H1 (cell line): ENCODE data around the gene DAB2IP. TPM values are rescaled to one million over a fixed set of nuclear protein-coding genes. Genes with fewer than 3 reads are reported as not detected.

Experiments
- CTCF ChIA-PET: fragments of 300-600 bp; sonication (Branson Sonifier 250); formaldehyde crosslinking; loops from one replicate; lab custom pipeline; 2021; ENCODE audit not compliant: partially characterized antibody; lab: Charles Lee
- POLR2A ChIA-PET: fragments of 300-600 bp; sonication (Branson Sonifier 250); formaldehyde crosslinking; loops from one replicate; lab custom pipeline; 2021; ENCODE audit warnings: inconsistent platforms; ENCODE audit not compliant: partially characterized antibody; lab: Charles Lee
- DNase-seq, 2 experiments: peaks; one replicate each; pipeline versions ENCODE4 v3.0.0 to v3.0.0-alpha.2; 2010 to 2022; ENCODE audit warnings: low spot score in 2 of 2, low read depth in 1 of 2, mixed read lengths in 1 of 2
- FAIRE-seq: peaks from 2 replicates; lab custom pipeline; 2011; peaks lifted over from hg19 to GRCh38; lab: Jason Lieb, UNC
- H2AFZ ChIP-seq: 2 replicates; pipeline ENCODE4 v1.8.1; 2012; ENCODE audit warnings: low read length, inconsistent platforms
- H2AK5ac ChIP-seq: 2 replicates; pipeline ENCODE4 v1.6.1; 2013; ENCODE audit warnings: low read depth, low read length
- H2BK120ac ChIP-seq: replicated peaks from 2 replicates; pipeline ENCODE3; 2013; ENCODE audit warnings: low read depth, low read length, inconsistent platforms
- H2BK12ac ChIP-seq: 2 replicates; pipeline ENCODE4 v1.6.1; 2013; ENCODE audit warnings: low read depth, low read length
- H2BK15ac ChIP-seq: 2 replicates; pipeline ENCODE4 v1.6.1; 2013; ENCODE audit warnings: low read length
- H2BK20ac ChIP-seq: 2 replicates; pipeline ENCODE4 v1.6.1; 2013; ENCODE audit warnings: low read length
- H2BK5ac ChIP-seq: 2 replicates; pipeline ENCODE4 v1.6.1; 2013; ENCODE audit warnings: low read depth, low read length
- H3K14ac ChIP-seq: 2 replicates; pipeline ENCODE4 v1.6.1; 2013; ENCODE audit warnings: inconsistent platforms; ENCODE audit not compliant: insufficient read length
- H3K18ac ChIP-seq: 2 replicates; pipeline ENCODE4 v1.6.1; 2013; ENCODE audit warnings: low read length; ENCODE audit errors: extremely low read depth
- H3K23ac ChIP-seq: 2 replicates; pipeline ENCODE4 v1.6.1; 2013; ENCODE audit warnings: inconsistent platforms; ENCODE audit not compliant: insufficient read length
- H3K23me2 ChIP-seq: 2 replicates; pipeline ENCODE4 v1.6.1; 2013; ENCODE audit warnings: low read depth, low read length
- H3K27ac ChIP-seq: 2 replicates; pipeline ENCODE4 v1.6.1; 2011; ENCODE audit warnings: low read depth, low read length, inconsistent platforms
- H3K27me3 ChIP-seq, 4 experiments: replicated peaks in 1 of 4; 1 replicate in 1 of 4; 2 replicates in 3 of 4; pipeline versions ENCODE4 v1.6.1 to v1.8.1; 2011 to 2013; ENCODE audit warnings: low read length in 3 of 4, mild to moderate bottlenecking in 3 of 4, inconsistent platforms in 2 of 4, mixed read lengths in 2 of 4, moderate library complexity in 1 of 4; ENCODE audit not compliant: control insufficient read depth in 3 of 4, insufficient read depth in 3 of 4; ENCODE audit errors: extremely low read depth in 1 of 4
- H3K36me3 ChIP-seq, 4 experiments: 2 replicates each; pipeline versions ENCODE4 v1.6.1 to v1.8.1; 2011 to 2013; ENCODE audit warnings: mild to moderate bottlenecking in 4 of 4, low read length in 3 of 4, moderate library complexity in 2 of 4, control low read depth in 1 of 4, inconsistent platforms in 1 of 4; ENCODE audit not compliant: insufficient read depth in 4 of 4, control insufficient read depth in 2 of 4
- H3K4ac ChIP-seq: replicated peaks from 2 replicates; pipeline ENCODE3; 2013; ENCODE audit warnings: low read length, low read depth, mixed read lengths, inconsistent platforms; ENCODE audit not compliant: insufficient read length
- H3K4me1 ChIP-seq, 4 experiments: replicated peaks in 1 of 4; 1 replicate in 1 of 4; 2 replicates in 3 of 4; pipeline versions ENCODE4 v1.6.1 to v1.8.1; 2011 to 2013; ENCODE audit warnings: low read length in 3 of 4, inconsistent platforms in 2 of 4, mixed read lengths in 1 of 4; ENCODE audit not compliant: insufficient read depth in 4 of 4, control insufficient read depth in 3 of 4
- H3K4me2 ChIP-seq, 2 experiments: 2 replicates each; pipeline versions ENCODE4 v1.6.1 to v1.8.1; 2011 to 2013; ENCODE audit warnings: low read depth in 2 of 2, low read length in 2 of 2, control low read depth in 1 of 2, inconsistent platforms in 1 of 2, mild to moderate bottlenecking in 1 of 2; ENCODE audit not compliant: insufficient read depth in 1 of 2
- H3K4me3 ChIP-seq, 4 experiments: fragments of 200-600, 300-600 bp in 1 of 4; sonication (generic), shearing (Covaris generic), sonication (Bioruptor Twin) in 1 of 4; 2 replicates each; pipeline versions ENCODE4 v1.5.1 to v1.8.1; 2011 to 2016; ENCODE audit warnings: low read length in 4 of 4, low read depth in 3 of 4, control low read depth in 2 of 4, inconsistent platforms in 2 of 4, mild to moderate bottlenecking in 2 of 4, mixed read lengths in 1 of 4, moderate library complexity in 1 of 4; ENCODE audit not compliant: insufficient read depth in 2 of 4; ENCODE audit errors: extremely low read depth in 1 of 4
- H3K56ac ChIP-seq: replicated peaks from 2 replicates; pipeline ENCODE3; 2013; ENCODE audit warnings: low read depth, mild to moderate bottlenecking, mixed read lengths, low read length, inconsistent platforms; ENCODE audit not compliant: insufficient read length
- H3K79me1 ChIP-seq: 2 replicates; pipeline ENCODE4 v1.6.1; 2013; ENCODE audit warnings: low read depth, low read length, control low read depth
- H3K79me2 ChIP-seq, 2 experiments: 2 replicates each; pipeline versions ENCODE4 v1.6.1 to v1.8.1; 2012 to 2013; ENCODE audit warnings: low read length in 2 of 2, mild to moderate bottlenecking in 2 of 2, inconsistent platforms in 1 of 2; ENCODE audit not compliant: insufficient read depth in 2 of 2, control insufficient read depth in 1 of 2
- H3K9ac ChIP-seq, 4 experiments: replicated peaks in 1 of 4; 1 replicate in 1 of 4; 2 replicates in 3 of 4; pipeline versions ENCODE4 v1.6.1 to v1.8.1; 2011 to 2013; ENCODE audit warnings: low read depth in 3 of 4, low read length in 3 of 4, control low read depth in 2 of 4, mild to moderate bottlenecking in 2 of 4, moderate library complexity in 2 of 4, inconsistent platforms in 1 of 4; ENCODE audit errors: extremely low read depth in 1 of 4
- H3K9me3 ChIP-seq, 2 experiments: 2 replicates each; pipeline versions ENCODE4 v1.6.1 to v1.8.1; 2012 to 2013; ENCODE audit warnings: mild to moderate bottlenecking in 2 of 2, moderate library complexity in 2 of 2, control low read depth in 1 of 2, inconsistent platforms in 1 of 2, low read depth in 1 of 2, low read length in 1 of 2, mixed read lengths in 1 of 2; ENCODE audit not compliant: insufficient read depth in 2 of 2
- H4K20me1 ChIP-seq, 2 experiments: replicated peaks in 1 of 2; 2 replicates each; pipeline versions ENCODE3 to v1.8.1; 2011 to 2013; ENCODE audit warnings: inconsistent platforms in 2 of 2, low read length in 2 of 2, mild to moderate bottlenecking in 1 of 2; ENCODE audit not compliant: insufficient read depth in 2 of 2, control insufficient read depth in 1 of 2
- H4K5ac ChIP-seq: 2 replicates; pipeline ENCODE4 v1.6.1; 2013; ENCODE audit warnings: low read length, low read depth, mixed read lengths, inconsistent platforms; ENCODE audit not compliant: insufficient read length
- H4K8ac ChIP-seq: 2 replicates; pipeline ENCODE4 v1.8.0; 2013; ENCODE audit warnings: mild to moderate bottlenecking, moderate library complexity, low read length, inconsistent platforms; ENCODE audit not compliant: insufficient read depth; ENCODE audit errors: extremely low read depth
- H4K91ac ChIP-seq: replicated peaks from 2 replicates; pipeline ENCODE3; 2013; ENCODE audit warnings: low read length, mixed read lengths, inconsistent platforms; ENCODE audit not compliant: insufficient read length
- CHD2 ChIP-seq: IDR thresholded peaks from 2 replicates; pipeline ENCODE4 v1.6.1; 2012; ENCODE audit warnings: low read length, improper control_type of control experiment
- FOSL1 ChIP-seq: IDR thresholded peaks from 2 replicates; pipeline ENCODE4 v1.6.1; 2011; ENCODE audit warnings: mild to moderate bottlenecking, low read depth, low read length, moderate library complexity; ENCODE audit not compliant: insufficient read depth
- GTF2F1 ChIP-seq: IDR thresholded peaks from 2 replicates; pipeline ENCODE4 v1.6.1; 2012; ENCODE audit warnings: low read depth, low read length, improper control_type of control experiment, borderline replicate concordance
- KDM1A ChIP-seq: fragments of 200-600, 300-600 bp; sonication (generic); IDR thresholded peaks from 2 replicates; pipeline ENCODE4 v1.7.1; 2016; ENCODE audit warnings: mild to moderate bottlenecking, low read length, borderline replicate concordance
- KDM5A ChIP-seq: fragments of 200-600 bp; IDR thresholded peaks from 2 replicates; pipeline ENCODE4 v1.7.1; 2012; ENCODE audit warnings: mild to moderate bottlenecking, low read length, inconsistent platforms, mixed read lengths
- SAP30 ChIP-seq: fragments of 300-600 bp; sonication (generic); IDR thresholded peaks from 2 replicates; pipeline ENCODE4 v1.7.1; 2012; ENCODE audit warnings: low read length, moderate library complexity, mild to moderate bottlenecking, inconsistent platforms; ENCODE audit not compliant: insufficient read depth, insufficient replicate concordance
- SUZ12 ChIP-seq: fragments of 200-600 bp; sonication (generic); IDR thresholded peaks from 2 replicates; pipeline ENCODE4 v1.6.1; 2012; ENCODE audit warnings: mild to moderate bottlenecking, inconsistent platforms, low read length, moderate library complexity, mixed read lengths
- TAF7 ChIP-seq: optimal IDR thresholded peaks from 2 replicates; pipeline ENCODE3; 2011; ENCODE audit warnings: low read depth, mild to moderate bottlenecking, inconsistent platforms, low read length, moderate library complexity, borderline replicate concordance
- TEAD4 ChIP-seq: IDR thresholded peaks from 2 replicates; pipeline ENCODE4 v1.6.1; 2012; ENCODE audit warnings: low read depth, low read length, inconsistent platforms, mixed read lengths
- ZNF274 ChIP-seq: IDR thresholded peaks from 2 replicates; pipeline ENCODE4 v1.7.0; 2012; ENCODE audit warnings: low read length, borderline replicate concordance; ENCODE audit errors: extremely low read depth
- whole genome bisulfite sequencing, 2 experiments: shearing (Covaris generic) in 1 of 2; methylation state at CpG; one replicate each; pipeline versions ENCODE4 v1.1.6 to v1.1.7; 2013 to 2015; ENCODE audit warnings: low lambda C conversion rate in 2 of 2, mixed read lengths in 2 of 2, inconsistent platforms in 1 of 2, low coverage in 1 of 2, missing lambda C conversion rate in 1 of 2; ENCODE audit not compliant: insufficient replicate concordance in 2 of 2, insufficient coverage in 1 of 2, insufficient read length in 1 of 2; ENCODE audit errors: extremely low coverage in 1 of 2, missing lambda C conversion rate in 1 of 2; 5-methylcytosine and 5-hydroxymethylcytosine counted together
- polyA plus RNA-seq, 7 experiments: library from polyadenylated mRNA; depleted of rRNA in 3 of 7; stranded (reverse) in 5 of 7; unstranded in 2 of 7; fragments of >200 nt in 5 of 7; fragments of 200-250 nt in 2 of 7; gene quantifications; 1 replicate in 5 of 7; 2 replicates in 1 of 7; 4 replicates in 1 of 7; pipeline versions ENCODE4 v1.2.1 to v1.2.3, GENCODE V29; 2011 to 2013; ENCODE audit warnings: missing spikeins in 2 of 7, mixed read lengths in 2 of 7
- total RNA-seq: library from RNA; stranded (reverse); fragmentation: NEBNext Ultra II Directional; extraction: Animal tissue kit (Norgen Biotek cat#: 25700); gene quantifications from 2 replicates; pipeline ENCODE4 v1.2.1, GENCODE V29; 2021

The DAB2IP gene
- total and polyA plus RNA-seq, 2 of the 8 experiments (the other 6 are each of a cell fraction or from before 2014, with no cell fraction given): 19.7 to 39.5 TPM

DNA sequence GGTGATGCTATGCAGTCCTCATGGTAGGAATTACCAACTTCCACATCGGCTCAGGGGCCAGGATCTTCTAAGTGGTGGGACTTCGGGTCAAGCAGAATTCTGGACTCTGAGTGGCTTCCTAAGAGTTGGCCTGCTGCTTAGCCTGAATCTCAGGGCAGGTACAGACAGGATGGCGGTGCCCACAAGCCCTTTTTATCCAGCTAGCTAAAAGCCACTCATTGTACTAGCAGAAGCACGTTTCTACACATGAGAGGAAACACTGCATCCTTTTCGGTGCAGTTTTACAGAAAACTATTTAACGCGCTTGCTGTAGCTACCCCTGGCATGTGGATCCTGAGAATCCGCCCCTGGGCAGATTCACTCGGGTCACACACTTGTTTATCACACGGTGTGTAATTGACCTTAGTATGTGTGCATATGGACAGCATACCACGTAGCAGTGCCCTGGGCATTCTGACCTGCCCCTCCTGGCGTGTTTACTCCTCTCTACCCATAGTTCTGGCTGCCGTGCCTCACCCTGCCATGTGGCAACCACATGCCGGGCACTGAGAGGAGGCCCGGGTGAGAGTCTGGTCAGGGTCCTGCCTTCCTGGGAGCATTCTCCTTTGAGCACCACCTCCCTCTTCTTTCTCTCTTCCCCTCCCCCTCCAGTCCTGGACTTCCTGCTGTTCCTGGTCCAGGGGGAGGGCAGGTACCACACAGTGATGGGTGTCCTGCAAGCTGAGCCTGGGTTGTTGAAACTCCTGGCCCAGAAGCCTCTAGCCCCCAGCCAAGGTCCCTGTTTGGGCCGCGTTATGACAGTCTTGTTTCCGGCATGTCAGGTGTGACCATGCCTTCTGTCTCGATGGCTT lies 65.9 kb downstream of the DAB2IP start:
- Histone ChIP-seq H3K79me1 (peaks cover 17% of the 10 kb centered on the region), H3K36me3 (no peaks in the 10 kb centered on the region), H2BK5ac (peak overlapping the region; percentile 66; the same call in 1 of the 2 replicates), H3K23ac (no peak overlapping the region), H4K91ac (no peak overlapping the region), H3K4ac (no peak overlapping the region), H4K5ac (no peak overlapping the region), H3K14ac (no peak overlapping the region), H2AFZ (no peak overlapping the region), H2AK5ac (0 out of 2 replicates have a peak overlapping the region, but pooled peaks have one; percentile 75), H3K27ac (no peak overlapping the region), H4K8ac (peak overlapping the region; percentile 3; the same call in 1 of the 2 replicates), H3K27me3 (no peaks in the 10 kb centered on the region), H2BK15ac (no peak overlapping the region), H3K9ac (no peak overlapping the region), H3K4me3 (no peak overlapping the region), H3K4me1 (peaks cover 8 to 33% (median 18%) of the 10 kb centered on the region in 4 experiments), H3K4me2 (peak overlapping the region in 1 of 2 experiments; percentile 33; a peak in 1 of 4 replicates), H3K18ac (no peak overlapping the region), H2BK20ac (no peak overlapping the region), H2BK120ac (no peak overlapping the region), H4K20me1 (peaks cover 14 to 40% of the 10 kb centered on the region in 2 experiments), H3K23me2 (no peaks in the 10 kb centered on the region), H3K79me2 (peaks cover 0 to 46% of the 10 kb centered on the region in 2 experiments; a peak in 2 of 4 replicates), H2BK12ac (0 out of 2 replicates have a peak overlapping the region, but pooled peaks have one; percentile 9), H3K9me3 (no peaks in the 10 kb centered on the region), H3K56ac (no peak overlapping the region)
- FAIRE-seq (no peak), DNase-seq (no peak)
- WGBS, 2 experiments: 90% methylated on average over 19 of the region's 19 CpGs; no CpG with 5 or more reads in 1 of the 2 experiments
- CTCF ChIA-PET: interaction anchor here (0.7 to 3.7 kb wide), 12 partner anchors 9 to 274 kb away, joined by 3 to 24 read pairs (median 4); no protein-coding TSS in a partner anchor
- POLR2A ChIA-PET: interaction anchor here (1.5 kb wide), 1 partner anchor 8 kb away, joined by 4 read pairs; no protein-coding TSS in a partner anchor
- no peak for TF ChIP-seq TEAD4
- TF ChIP-seq TAF7: no peak
- TF ChIP-seq SUZ12: no peak
- no peak for TF ChIP-seq SAP30
- TF ChIP-seq KDM5A: no peak
- no peak for TF ChIP-seq KDM1A
- no peak for TF ChIP-seq ZNF274
- TF ChIP-seq GTF2F1: no peak
- no peak for TF ChIP-seq FOSL1
- no peak for TF ChIP-seq CHD2
